ENCODE measurements around the gene KSR2.

Gene KSR2

DNA sequence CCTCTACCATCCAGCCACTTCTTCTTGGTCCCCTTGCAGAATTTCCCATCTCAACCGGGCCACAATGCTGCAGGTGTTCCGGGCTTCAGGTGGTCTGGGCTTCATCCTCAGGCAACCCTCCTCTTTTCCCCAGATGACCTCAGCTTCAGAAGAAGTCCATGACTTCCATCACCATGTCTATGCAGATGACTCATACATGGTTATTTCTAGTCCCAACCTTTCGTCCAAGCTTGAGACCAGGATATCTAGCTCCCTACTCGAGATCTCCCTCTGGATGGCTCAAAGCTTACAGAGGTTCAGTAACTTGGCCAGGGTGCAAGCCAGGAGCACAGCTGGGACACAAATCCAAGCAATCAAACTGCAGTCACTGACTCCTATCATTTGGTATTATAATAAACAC, 452.8 kb downstream of the KSR2 start:
- DNase-seq, result no peak

DNA sequence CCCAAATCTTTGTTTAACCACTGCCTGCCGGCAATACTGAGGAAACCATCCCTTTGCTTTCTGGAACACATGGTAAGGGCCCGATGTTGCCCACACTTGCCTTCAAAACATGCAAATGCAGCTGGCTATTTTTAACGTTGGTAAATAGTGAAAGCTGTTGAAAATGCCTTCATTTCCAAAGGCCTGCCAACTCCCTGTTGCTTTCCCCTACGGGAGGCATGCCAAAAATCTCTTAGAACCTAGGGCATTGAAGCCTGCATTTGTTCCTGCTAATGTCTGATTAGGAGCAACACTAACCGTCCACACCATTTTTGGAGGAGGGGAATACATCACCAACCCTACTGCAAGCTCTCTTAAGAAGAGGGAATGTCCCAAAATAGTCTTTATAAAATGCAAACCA, 454.8 kb downstream of the KSR2 start:
- no peak for DNase-seq

DNA sequence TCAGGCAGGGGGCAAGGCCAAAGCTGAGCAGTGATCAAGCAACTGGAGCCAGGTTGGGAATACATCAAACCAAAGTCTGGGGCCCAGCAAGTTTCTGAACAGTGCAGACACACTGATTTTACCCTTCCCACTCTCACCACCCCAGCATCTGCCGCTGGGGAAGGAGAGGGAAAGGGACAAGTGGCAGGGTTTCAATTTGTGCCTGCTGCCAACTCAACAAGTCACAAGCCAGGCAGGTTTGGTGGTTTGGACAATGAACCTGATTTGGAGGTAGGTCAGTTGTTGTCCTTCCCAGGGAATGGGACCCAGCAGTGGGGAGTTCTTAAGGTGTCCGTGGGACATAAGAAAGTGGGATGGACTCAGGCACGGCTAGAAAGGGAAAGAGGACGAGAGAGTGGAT, 455.4 kb downstream of the KSR2 start:
- no peak for DNase-seq

DNA sequence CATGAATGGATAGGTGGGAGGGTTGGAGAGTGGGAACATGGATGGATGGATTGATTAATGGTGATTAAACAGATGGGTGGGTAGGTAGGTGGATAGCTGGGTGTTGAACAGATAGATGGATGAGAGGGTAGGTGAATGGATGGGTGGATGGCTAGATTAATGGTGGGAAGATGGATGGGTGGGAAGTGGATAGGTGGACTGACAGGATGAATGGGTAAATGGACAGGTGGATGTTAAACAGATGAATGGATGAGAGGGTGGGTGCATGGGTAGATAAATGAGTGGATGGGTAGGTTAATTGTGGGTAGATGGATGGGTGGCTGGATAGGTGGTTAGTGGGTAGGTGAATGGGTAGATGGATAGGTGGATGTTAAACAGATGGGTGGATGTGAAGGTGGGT, 460.3 kb downstream of the KSR2 start:
- DNase-seq, result no peak

DNA sequence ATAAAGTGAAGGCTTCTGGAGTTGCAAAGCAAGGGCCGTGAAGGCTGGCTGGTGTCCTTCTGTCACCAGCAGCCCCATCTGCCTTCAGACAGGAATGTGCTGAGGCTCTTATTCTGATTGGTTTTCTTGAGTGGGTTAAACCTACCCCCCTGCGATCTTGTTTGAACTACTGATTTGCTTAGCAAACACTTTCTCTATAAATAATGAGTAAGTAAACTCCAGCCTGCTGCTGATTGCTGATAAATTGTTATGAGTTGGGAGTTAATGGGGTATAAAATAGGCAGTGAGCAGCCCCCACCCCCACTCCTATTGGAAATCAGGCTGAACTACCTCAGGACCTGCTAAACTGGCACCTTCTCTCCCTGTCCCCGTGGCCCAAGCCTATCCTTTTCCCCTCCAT, 461.2 kb downstream of the KSR2 start:
- DNase-seq, result no peak

DNA sequence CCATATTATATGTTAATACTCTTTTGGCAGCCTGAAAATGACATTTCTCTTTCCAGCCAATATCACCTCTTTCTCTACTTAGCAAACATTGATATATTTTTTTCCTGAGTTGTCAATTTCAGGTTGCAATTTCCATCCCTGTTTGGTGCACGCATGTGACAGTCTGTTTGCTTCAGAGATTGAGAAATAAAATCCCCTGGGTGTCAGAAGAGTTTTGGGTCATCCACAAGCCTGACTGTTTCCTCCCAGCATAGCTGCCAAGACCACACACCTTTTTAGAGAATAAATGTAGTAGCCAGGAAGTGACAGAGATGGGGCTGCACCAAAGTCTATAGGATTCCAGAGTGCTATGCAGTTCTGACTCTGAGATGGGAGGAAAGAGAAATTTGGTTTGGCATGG, 462.5 kb downstream of the KSR2 start:
- no peak for DNase-seq

DNA sequence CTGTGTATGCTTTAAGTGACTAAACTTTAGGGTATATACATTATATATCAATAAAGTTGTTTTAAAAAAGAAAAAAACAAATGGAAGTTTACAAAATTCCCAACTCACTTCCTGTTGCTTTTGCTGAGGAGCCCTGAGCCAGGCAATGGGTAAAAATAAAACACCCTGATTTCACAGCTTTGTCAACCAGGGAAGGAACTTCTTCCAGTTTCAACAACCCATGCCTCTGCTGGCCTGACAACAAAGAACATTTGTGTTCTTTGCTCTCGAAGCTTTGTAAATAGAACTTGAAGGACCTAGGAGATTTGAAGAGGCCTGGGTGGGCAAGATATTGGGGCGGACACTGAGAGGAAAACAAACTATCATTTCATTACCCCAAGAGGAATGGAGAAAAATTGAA, 466.2 kb downstream of the KSR2 start:
- no peak for DNase-seq

DNA sequence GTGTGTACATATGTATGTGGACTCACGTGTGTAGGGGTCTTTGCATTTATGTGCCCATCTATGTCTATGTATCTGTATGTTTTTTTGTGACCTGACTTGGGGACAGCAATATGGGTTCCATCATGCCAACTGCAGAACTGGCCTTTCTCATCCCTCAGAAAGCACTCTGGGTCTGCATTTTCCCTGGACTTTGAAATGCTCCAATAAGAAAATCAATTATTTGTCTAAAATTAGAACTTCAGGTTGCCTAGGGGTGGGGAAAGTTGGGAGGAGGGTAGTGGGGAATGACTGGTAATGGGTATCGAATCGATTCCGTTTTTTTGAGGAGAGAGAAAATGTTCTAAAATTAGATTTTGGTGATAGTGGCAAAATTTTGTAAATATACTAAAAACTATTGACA, 466.6 kb downstream of the KSR2 start:
- no peak for DNase-seq

DNA sequence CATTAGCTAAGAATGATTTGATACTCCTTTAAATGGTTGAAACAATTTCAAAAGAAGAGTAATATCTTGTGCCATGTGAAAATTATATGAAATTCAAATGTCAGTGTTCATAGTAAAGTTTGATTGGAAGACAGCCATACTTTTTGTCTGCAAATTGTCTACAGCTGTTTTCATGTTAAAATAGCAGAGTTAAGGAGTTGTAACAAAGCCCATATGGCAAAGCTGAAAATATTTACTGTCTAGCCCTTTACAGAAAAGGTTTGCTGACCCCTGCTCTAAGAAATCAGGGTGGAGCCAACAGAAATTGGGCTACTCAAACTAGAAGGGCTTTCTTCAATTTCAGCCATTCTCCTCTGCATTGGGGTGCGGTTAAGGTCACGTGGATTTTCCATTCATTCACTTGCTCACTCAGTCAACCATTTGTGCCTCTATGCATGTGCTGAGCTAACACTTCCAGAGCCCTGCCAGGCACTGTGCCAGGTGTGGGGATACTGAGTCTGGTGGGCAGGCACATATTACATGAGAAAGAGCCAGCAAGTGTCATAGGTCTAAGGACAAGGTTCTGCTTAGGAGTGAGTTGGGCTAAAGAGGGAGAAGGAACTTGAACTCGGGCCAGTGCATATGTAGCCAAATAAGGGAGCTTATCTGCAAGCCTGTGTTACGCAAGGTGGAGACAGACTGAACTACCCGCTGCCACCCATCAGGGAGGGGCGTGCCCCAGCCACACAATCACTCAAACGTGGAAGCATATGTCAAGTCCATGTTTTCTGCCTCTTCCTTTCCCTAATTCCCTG, 467.5 kb downstream of the KSR2 start:
- no peak for DNase-seq

DNA sequence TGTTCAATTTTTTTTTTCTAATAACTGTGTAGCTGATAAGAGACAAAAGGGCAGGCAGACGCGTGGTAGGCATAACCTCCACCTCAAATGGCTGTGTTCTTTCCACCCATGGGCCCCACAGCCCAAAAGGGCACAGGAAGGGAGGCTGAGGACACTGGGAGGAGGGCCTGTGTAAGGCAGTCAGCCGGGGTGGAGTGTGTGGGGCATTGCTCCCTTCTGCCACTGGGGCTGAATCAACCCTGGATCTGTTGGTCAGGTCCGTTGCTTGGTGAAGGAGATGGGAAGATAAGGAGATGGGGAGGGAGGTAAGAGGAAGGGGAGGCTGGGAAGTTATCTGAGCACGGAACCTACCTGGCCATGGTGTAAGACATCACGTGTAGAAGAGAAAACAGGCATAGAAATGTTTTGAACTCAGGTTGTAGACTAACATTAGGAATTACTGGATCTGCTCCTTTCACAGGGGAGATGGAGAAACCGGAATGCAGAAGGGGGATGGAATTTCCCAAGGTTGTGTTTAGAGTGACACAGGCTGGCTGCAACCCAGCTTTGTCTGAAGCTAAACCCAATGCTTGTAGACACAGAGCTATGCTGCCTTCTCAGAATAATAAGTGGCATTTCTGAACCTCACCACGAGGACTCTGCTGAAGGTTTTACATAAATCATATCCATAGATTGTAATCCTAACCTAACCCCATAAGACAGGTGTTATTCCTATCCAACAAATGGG, 468.9 kb downstream of the KSR2 start:
- DNase-seq, result no peak

DNA sequence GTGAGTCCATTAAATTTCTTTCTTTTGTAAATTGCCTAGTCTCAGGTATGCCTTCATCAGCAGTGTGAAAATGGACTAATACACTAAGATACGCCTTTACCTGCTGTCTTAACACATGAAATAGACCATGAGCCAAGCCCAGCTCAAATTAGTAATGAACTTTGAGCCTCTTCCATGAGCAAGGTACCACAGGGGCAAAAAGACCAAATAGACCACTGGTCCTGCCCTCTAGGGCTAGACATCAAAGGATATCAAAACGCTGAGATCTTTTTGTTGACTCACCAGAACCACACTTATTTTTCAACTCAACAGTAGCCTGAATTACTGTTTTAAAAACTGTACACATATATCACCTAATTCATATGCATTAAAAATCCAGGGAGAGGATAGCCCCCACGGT, 469.9 kb downstream of the KSR2 start:
- no peak for DNase-seq

DNA sequence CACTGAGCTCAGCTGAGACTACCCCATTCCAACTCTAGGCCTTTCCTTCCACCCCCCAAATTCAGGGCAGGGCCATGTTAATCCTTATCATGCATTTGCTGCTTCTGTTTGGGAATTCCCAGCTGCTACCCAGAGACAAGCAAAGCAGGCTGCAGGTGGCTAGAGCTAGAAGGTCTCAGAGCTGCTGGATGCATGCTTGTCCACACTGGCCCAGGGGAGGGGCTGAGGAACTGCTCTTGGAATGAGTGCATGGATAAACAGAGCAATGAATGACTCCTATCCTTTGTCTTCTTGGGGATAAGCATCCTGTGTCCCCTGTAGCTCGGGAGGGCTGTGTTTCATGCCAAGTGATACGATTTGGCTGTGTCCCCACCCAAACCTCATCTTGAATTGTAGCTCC, 470.5 kb downstream of the KSR2 start:
- DNase-seq, result no peak

DNA sequence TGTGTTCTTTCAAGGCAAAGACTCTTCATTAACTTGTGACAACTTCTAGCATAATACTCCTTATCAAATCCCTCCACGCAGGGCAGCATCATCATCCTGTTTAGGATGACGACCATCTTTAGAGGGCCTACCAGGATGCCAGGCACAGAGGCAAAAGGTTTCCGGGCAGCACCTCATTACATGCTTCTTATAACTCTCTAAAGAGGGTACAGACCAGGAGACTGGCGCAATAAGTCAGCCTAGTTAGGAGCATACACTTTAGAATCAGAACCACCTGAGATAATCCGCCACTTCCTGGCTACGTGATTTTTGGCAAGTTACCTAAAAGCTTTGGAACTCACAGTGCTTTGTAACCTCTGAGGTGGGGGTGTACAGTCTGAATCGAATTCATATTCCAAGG, 471.4 kb downstream of the KSR2 start:
- DNase-seq, result no peak

DNA sequence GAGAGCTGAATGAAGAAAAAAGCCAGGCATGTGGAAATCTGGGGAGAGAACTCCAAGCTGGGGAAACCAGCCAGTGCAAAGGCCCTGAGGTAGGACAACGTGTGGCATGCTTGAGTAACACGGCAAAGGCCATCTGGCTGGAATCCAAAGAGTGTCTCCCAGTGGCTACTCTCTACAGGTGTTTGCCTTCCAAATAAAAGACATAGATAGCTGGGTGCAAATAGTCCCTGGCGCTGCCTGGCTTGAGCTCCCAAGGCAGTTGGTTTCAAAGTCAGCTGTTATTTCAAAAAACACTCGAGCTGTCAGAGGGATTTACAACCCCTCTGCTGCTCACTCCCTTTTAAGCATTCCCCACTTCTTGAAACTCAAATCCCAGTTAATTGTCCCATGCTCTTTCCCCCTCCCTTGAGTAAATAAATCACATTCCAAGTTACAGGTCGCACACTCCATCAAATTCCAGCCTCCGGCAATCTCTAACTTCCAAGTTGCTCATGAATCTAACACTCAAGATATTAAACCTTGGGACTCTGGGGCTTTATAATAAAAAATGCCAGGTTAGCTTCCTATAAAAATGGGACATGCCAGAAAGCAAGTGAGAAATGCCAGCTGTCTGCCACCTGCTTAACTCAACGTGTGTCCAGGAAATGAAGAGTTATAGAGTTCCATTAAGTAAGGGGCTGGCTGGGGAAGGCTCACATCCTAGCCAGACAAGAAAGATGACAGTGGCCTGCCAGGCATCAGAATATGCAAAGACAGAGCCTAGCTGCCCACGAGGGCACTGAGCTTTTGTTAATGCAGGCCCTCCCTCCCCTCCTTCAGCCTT, 473.7 kb downstream of the KSR2 start:
- no peak for DNase-seq

DNA sequence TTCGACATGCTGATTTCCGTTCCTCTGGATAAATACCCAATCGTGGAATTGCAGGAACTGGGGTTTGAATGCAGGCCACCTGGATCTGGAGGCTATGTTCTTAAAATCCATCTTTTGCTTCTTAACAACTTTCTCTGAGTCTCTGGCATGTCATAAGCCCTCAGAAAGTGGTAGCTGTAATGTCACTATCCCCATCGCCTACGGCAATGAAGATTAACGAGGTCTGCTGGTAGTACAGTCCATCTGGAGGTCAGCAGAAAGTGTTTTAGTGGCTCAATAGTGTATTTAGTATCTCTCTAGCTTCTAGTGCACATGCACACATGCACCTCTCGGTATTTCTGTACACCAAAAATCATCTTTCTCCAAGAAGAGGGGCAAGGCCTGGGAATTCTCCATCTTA, 477.1 kb downstream of the KSR2 start:
- no peak for DNase-seq

DNA sequence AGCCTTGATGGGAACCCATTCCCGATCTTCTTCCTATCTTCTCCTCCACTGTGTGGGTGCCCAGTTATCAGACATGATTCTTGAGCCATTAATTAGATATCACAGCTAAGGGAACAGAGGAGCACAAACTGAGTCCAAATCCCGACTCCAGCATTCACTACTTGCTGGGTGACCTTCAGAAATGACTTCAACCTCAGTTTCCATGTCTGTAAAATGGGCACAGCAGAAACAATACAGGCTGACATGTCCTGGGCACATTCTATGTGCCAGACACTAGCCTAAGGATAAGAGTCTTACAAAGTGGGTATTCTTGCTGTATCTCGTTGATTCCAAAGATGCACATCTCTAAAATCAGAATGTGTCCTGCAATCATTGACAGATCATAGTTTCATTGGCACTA, 478.7 kb downstream of the KSR2 start:
- DNase-seq, result no peak

DNA sequence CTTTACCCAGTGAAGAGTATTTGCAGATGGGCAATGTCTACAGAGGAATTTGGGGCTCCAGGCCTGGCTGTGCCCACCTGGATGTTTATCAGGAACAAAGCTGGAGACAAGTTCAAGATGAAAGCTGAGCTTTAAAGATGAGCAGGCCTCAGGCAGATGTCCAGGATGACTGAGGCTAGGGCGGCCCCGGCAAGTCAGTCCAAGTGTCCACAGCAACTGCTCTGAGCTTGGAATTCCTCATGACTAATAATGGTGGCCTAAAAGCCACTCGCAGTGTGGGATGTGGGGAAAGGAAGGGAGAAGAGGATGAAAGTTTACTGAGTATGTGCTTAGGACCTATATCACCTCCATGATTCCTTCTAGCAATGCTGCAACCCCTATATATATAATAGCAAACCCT, 479.1 kb downstream of the KSR2 start:
- DNase-seq, result no peak

DNA sequence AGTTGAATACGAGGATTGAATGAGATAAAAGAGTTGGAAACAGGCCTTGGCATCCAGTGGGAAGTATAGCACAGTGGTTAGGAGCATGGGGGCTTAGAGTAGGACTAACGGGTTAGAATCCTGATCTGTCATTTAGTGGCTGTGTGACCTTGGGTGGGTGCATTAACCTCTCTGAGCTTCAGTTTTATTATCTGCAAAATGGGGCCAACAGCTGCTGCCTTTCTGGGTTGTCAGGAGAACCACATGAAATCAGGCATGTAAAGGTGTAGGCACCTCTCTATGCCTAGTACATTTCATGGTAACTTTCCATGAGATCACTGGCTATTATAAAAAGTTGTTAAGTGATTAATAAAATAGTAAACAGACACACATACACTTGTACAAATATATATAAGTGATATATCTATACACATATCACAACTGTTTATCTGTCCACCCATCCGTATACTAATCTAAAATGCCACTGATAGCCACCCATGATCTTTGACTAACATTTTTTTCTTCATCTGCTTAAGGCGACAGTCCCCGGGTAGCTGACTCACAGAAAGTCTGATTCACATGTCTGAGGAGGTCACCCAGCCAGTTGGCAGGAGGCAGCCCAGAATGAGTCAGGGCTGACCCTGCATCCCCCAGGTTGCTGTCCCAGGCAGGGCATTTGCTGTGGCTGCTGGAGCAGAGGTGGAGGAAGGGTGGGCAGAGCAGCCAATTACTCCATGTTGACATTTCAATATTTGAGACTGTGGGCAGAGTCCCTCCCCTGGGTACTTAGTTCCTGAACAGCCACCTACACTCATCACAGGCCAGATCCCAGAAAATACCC, 481.7 kb downstream of the KSR2 start:
- no peak for DNase-seq

DNA sequence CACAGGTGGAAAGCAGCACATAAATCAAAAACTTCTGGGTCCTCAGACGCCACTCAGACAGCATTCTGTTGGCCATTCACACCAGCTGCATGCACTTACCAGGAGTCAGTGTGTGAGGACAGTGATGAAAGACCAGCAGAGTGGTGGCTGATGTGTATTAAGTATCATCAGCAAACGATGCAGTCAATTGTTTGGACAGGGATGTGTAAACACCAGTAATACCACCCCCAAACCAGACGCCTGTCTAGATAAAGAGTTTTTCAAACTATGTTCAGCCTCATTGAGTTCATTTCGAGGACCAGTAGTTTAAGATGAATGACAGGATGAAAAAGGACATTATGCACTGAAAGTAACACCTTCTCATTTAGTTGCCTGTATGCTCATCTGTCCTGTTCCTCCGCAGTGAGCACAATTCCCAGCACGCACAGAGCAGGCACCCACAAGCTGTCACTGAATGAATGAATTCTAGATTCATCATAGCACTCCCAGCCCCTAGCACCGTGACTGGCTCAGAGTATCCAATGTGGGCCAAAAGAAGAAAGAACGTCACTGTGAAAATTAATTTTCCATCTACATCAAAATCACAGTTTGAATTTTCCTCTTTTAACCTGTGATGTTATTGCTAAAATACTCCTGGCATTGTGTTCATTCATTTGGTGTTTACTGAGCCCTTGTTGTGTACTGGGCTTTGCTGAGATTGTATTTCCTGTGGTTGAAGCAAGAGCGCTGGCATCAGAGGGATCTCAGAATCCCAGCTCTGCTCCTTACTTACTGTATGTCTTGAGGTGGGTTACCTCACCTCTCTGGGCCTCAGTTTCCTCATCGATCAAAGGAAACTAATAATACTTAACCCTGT, 482.6 kb downstream of the KSR2 start:
- no peak for DNase-seq

DNA sequence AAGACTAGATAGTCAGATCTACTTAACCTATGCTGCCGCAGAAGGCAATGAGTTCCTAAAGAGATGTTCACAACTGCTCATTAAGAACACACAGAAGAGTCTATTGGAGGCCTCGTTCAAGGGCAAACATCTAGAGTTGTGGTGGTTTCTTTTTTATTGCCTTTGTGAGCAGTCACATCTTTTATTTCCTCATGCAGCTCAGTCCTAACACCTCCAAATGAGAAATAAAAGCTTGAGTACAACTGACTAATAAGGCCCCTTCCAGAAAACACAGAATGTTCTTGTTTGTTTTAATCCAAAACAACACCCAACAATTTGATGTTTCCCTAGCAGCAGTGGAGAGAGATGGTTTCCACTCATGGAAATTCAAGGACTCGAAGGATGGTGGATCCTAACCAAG, 483.9 kb downstream of the KSR2 start:
- no peak for DNase-seq

DNA sequence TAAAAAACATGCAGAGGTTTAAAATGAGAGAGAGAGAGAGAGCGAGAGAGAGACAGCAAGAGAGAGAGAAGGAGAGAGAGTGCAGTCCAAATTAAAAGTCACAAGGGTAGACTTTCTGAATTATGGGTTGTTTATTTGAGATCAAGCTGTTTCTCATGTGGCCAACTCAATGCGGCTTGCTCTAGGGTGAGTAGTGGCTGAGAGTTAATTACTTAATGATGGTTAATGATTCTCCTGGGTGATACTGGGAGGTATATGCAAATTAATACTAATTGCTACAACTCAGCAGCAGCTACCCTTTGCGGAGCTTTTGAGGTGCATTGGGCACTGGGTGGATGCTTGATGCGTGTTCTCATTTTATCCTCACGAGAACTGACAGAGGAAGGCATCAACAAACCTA, 485.3 kb downstream of the KSR2 start:
- DNase-seq, result no peak

DNA sequence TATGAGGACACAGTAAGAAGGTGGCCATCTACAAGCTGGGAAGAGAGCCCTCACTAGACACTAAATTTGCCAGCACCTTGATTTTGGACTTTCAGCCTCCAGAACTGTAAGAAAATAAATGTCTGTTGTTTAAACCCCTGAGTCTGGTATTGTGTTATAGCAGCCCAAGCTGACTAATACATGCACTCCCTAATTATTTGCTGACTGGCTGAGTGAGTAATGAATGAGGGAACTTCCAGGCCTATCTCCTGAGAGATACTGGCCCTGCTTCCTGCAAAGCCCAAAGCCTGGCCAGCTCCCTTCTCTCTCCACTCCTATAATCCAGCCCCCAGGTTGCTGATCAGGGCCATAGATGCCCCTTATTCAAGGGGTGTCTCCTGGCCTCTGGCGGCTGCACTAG, 487.3 kb downstream of the KSR2 start:
- DNase-seq, result no peak
